ENCODE measurements around the gene ACER3. TPM values are rescaled to one million over a fixed set of nuclear protein-coding genes. Genes with fewer than 3 reads are reported as not detected.

Gene ACER3
- total and polyA plus RNA-seq, 8 donors, result 2.1 to 25.9 (median 8.5) TPM

DNA sequence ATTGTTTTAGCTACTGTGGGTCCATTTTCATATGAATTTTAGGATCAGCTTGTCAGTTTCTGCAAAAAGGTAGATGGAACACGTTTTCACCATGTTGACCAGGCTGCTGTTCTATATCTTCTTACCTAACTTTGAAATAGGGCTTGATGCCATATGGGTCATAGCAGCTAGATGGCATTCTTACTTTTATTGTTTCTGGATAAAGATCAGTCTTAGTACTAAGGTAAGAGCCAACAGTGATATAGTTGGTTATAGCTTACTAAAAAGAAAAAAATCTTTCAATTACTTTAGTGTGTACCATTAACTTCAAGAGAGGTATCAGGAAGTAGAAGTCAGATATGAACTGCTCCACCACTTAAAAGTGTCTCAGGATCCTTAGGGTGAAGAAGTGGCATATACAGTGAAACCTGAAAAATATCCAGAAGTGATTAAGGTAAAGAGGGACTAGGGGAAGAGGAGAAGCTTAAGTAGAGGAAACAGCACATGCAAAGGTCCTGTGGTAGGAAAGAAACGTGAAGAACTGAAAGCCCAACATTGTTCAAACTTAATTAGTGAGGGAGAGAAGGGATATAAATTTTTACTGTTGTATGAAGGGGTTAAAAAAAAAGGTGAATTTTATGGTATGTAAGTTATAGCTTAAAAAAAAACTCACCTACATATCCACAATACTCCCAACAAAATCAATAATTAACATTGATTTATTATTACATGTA, 113.6 kb downstream of the ACER3 start:
- no peak for TF ChIP-seq POLR2AphosphoS5 (IDR thresholded peaks at IDR 0.05)
- TF ChIP-seq EP300 (IDR thresholded peaks at IDR 0.05), result no peak
- TF ChIP-seq POLR2A (IDR thresholded peaks at IDR 0.05), result no peak
- no peak for TF ChIP-seq CTCF (IDR thresholded peaks at IDR 0.05)
- Histone ChIP-seq H3K4me3 (no peak overlapping the region), H3K36me3 (peaks cover 0 to 16% (median 3%) of the 10 kb centered on the region in 4 donors), H3K27me3 (no peaks in the 10 kb centered on the region), H3K4me1 (peaks cover 0 to 5% (median 0%) of the 10 kb centered on the region in 4 donors), H3K27ac (no peak overlapping the region), H3K9me3 (peaks cover 0 to 22% (median 9%) of the 10 kb centered on the region in 4 donors)
- intact Hi-C loops (cut with DNase I; ENCODE audit: low total_unique reads), result no loop called here
- WGBS, 5 donors, result 15 to 69% (median 47%) methylated on average over 2 of the region's 2 CpGs
- no peak for DNase-seq

DNA sequence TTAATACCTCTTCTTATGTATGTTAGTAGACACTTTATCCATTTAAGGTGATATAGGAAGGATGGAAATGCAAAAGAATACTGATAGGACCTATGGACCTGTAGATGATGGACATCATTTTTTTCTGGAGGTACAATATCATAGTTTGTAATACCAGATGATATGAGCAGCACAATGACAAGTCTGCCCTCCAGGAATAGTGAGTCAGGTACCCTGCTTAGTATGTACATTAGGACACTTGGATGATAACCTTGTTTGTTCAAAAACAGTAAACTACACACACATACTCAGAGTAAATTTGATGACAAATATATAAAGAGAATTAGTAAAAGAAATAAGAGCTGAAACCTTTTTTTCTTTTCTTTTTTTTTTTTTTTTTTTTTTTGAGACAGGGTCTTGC, 114.8 kb downstream of the ACER3 start:
- H3K4me3 ChIP-seq, result no peak overlapping the region
- TF ChIP-seq POLR2A (IDR thresholded peaks at IDR 0.05) (no peak), CTCF (IDR thresholded peaks at IDR 0.05) (no peak), POLR2AphosphoS5 (IDR thresholded peaks at IDR 0.05) (no peak), EP300 (IDR thresholded peaks at IDR 0.05) (no peak)
- H3K4me1 ChIP-seq, result peaks cover 0 to 11% (median 0%) of the 10 kb centered on the region in 4 donors
- H3K27me3 ChIP-seq, result no peaks in the 10 kb centered on the region
- no peak overlapping the region for H3K27ac ChIP-seq
- peaks cover 0 to 16% (median 3%) of the 10 kb centered on the region in 4 donors for H3K36me3 ChIP-seq
- H3K9me3 ChIP-seq, result peaks cover 0 to 22% (median 9%) of the 10 kb centered on the region in 4 donors
- intact Hi-C loops (cut with DNase I; ENCODE audit: low total_unique reads), result no loop called here
- no peak for DNase-seq

DNA sequence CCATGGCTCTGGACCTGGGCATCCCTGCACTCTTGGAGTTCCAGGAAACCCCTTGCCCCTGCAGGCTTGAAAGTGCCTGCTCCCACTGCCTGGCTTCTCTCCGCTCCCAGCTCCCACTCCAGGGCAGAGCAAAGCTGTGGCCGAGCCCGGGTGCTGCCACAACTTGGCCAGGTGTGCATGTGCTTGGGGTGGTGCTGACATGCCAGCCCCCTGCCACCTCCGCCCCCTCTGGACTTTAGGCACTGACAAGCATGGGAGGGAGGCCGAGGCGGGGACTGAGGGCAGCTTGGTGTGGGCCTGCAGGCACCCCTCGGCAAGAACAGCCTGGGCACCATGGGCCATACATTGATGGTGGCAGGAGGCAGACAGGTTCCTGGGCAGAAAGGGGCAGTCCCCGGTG, 117.1 kb downstream of the ACER3 start:
- H3K36me3 ChIP-seq, result peaks cover 0 to 16% (median 3%) of the 10 kb centered on the region in 4 donors
- H3K4me3 ChIP-seq, result no peak overlapping the region
- H3K27ac ChIP-seq, result no peak overlapping the region
- no peak for TF ChIP-seq CTCF (IDR thresholded peaks at IDR 0.05)
- TF ChIP-seq POLR2AphosphoS5 (IDR thresholded peaks at IDR 0.05), result no peak
- no peaks in the 10 kb centered on the region for H3K27me3 ChIP-seq
- 95 to 100% (median 97%) methylated on average over 2 to 8 of the region's 8 CpGs for WGBS, 5 donors
- DNase-seq, result no peak
- intact Hi-C loops (cut with DNase I; ENCODE audit: low total_unique reads), result no loop called here
- peaks cover 0 to 11% (median 0%) of the 10 kb centered on the region in 4 donors for H3K4me1 ChIP-seq
- H3K9me3 ChIP-seq, result peaks cover 0 to 7% (median 3%) of the 10 kb centered on the region in 4 donors

- peaks cover 0 to 11% (median 0%) of the 10 kb centered on the region in 4 donors for H3K4me1 ChIP-seq
- WGBS, 5 donors, result 96 to 100% (median 97%) methylated on average over 4 of the region's 4 CpGs
- H3K4me3 ChIP-seq, result no peak overlapping the region
- no peaks in the 10 kb centered on the region for H3K27me3 ChIP-seq
- peaks cover 0 to 7% (median 3%) of the 10 kb centered on the region in 4 donors for H3K9me3 ChIP-seq
- H3K27ac ChIP-seq, result no peak overlapping the region
- H3K36me3 ChIP-seq, result peaks cover 0 to 16% (median 3%) of the 10 kb centered on the region in 4 donors
- no peak for TF ChIP-seq POLR2A (IDR thresholded peaks at IDR 0.05)
- no peak for TF ChIP-seq EP300 (IDR thresholded peaks at IDR 0.05)
- intact Hi-C loops (cut with DNase I; ENCODE audit: low total_unique reads), result no loop called here
- no peak for DNase-seq
Measured at GRCh38 chr11:76978239-76978638, 117.5 kb downstream of the ACER3 start.

DNA sequence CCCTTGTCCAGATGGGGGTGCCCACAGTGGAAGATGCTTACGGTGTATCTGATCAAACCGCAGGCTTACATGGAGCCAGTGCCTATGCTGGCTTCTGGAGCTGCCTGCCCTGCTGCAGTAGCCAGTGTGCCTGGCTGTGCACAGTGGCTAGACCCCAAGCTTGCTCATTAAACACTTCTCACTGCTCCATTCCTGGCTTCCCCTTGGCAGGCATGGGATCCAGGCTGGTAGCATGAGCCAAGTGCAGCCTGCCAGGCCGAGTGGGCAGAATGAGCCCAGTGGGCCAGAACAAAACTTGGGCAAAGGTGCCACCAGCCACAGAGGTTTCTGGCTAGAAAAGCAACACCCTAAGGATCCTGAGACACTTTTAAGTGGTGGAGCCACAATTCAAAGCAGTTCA, 118.1 kb downstream of the ACER3 start:
- no peak overlapping the region for H3K27ac ChIP-seq

More for the DNA sequence above, 118.1 kb downstream of the ACER3 start:
- H3K27me3 ChIP-seq, result no peaks in the 10 kb centered on the region
- DNase-seq, result no peak
- peaks cover 0 to 16% (median 4%) of the 10 kb centered on the region in 4 donors for H3K36me3 ChIP-seq
- H3K4me1 ChIP-seq, result peaks cover 0 to 11% (median 0%) of the 10 kb centered on the region in 4 donors
- H3K9me3 ChIP-seq, result peaks cover 0 to 7% (median 3%) of the 10 kb centered on the region in 4 donors
- no peak overlapping the region for H3K4me3 ChIP-seq
- 73 to 97% (median 81%) methylated on average over 3 of the region's 3 CpGs for WGBS, 5 donors
- intact Hi-C loops (cut with DNase I; ENCODE audit: low total_unique reads), result no loop called here
- no peak for TF ChIP-seq POLR2A (IDR thresholded peaks at IDR 0.05)
- TF ChIP-seq POLR2AphosphoS5 (IDR thresholded peaks at IDR 0.05), result no peak
- no peak for TF ChIP-seq EP300 (IDR thresholded peaks at IDR 0.05)
- no peak for TF ChIP-seq CTCF (IDR thresholded peaks at IDR 0.05)
